ENCODE measurements around the gene MIPEP. TPM values are rescaled to one million over a fixed set of nuclear protein-coding genes. Genes with fewer than 3 reads are reported as not detected.
"Not testable (repeated sequence)": the region's sequence is repeated elsewhere in the genome, so short reads cannot be mapped to it uniquely, and the experiment has no call there.

The MIPEP gene
- polyA plus RNA-seq, 1 experiment = 12.4 TPM

GRCh38 chr13:23889615-23890607 is 711 bp upstream of the MIPEP start:
- peak; percentile 35 for TF ChIP-seq CTCF (IDR thresholded peaks at IDR 0.05; ENCODE audit: insufficient read depth, low read depth, low read length)
- no peak for DNase-seq (ENCODE audit: low read depth)
- Histone ChIP-seq H3K27me3 (ENCODE audit: control insufficient read depth, insufficient read depth, low read length) (no peaks in the 10 kb centered on the region), H3K36me3 (ENCODE audit: control insufficient read depth, insufficient read depth, low read length) (no peaks in the 10 kb centered on the region), H3K4me3 (ENCODE audit: low read depth, low read length) (peak overlapping the region; percentile 95)
- POLR2A ChIA-PET = no interaction called here
- CTCF ChIA-PET = interaction anchor here (0.6 to 2.2 kb wide), 17 partner anchors 11 to 804 kb away, joined by 3 to 12 read pairs (median 4); no protein-coding TSS in a partner anchor

GRCh38 chr13:23884361-23884760 is 4.8 kb downstream of the MIPEP start:
- DNase-seq (ENCODE audit: low read depth); H3K4me3 ChIP-seq (ENCODE audit: low read depth, low read length); CTCF ChIA-PET; H3K27me3 ChIP-seq (ENCODE audit: control insufficient read depth, insufficient read depth, low read length); POLR2A ChIA-PET; H3K36me3 ChIP-seq (ENCODE audit: control insufficient read depth, insufficient read depth, low read length): not testable (repeated sequence)

- no peaks in the 10 kb centered on the region for H3K27me3 ChIP-seq (ENCODE audit: control insufficient read depth, insufficient read depth, low read length)
- ChIA-PET POLR2A (no interaction called here), CTCF (no interaction called here)
- DNase-seq (ENCODE audit: low read depth) = no peak
- H3K36me3 ChIP-seq (ENCODE audit: control insufficient read depth, insufficient read depth, low read length) = no peaks in the 10 kb centered on the region; the same call in 1 of the 2 replicates
- TF ChIP-seq CTCF (IDR thresholded peaks at IDR 0.05; ENCODE audit: insufficient read depth, low read depth, low read length) = no peak
- H3K4me3 ChIP-seq (ENCODE audit: low read depth, low read length) = no peak overlapping the region
Measured at GRCh38 chr13:23883255-23883654, 5.9 kb downstream of the MIPEP start.

GRCh38 chr13:23881402-23881800 is 7.8 kb downstream of the MIPEP start:
- H3K27me3 ChIP-seq (ENCODE audit: control insufficient read depth, insufficient read depth, low read length); POLR2A ChIA-PET; H3K4me3 ChIP-seq (ENCODE audit: low read depth, low read length); CTCF ChIA-PET; DNase-seq (ENCODE audit: low read depth); H3K36me3 ChIP-seq (ENCODE audit: control insufficient read depth, insufficient read depth, low read length): not testable (repeated sequence)

- DNase-seq (ENCODE audit: low read depth); POLR2A ChIA-PET; H3K4me3 ChIP-seq (ENCODE audit: low read depth, low read length); CTCF ChIA-PET; H3K27me3 ChIP-seq (ENCODE audit: control insufficient read depth, insufficient read depth, low read length); H3K36me3 ChIP-seq (ENCODE audit: control insufficient read depth, insufficient read depth, low read length): not testable (repeated sequence)
Measured at GRCh38 chr13:23880493-23881401, 8.5 kb downstream of the MIPEP start.

- H3K4me3 ChIP-seq (ENCODE audit: low read depth, low read length) = no peak overlapping the region
- ChIA-PET POLR2A (no interaction called here), CTCF (interaction anchor here (1.0 to 1.4 kb wide), 2 partner anchors 12 to 408 kb away, joined by 3 read pairs; partner anchors contain the start of gene MIPEP)
- no peak for TF ChIP-seq CTCF (IDR thresholded peaks at IDR 0.05; ENCODE audit: insufficient read depth, low read depth, low read length)
- no peak for DNase-seq (ENCODE audit: low read depth)
- no peaks in the 10 kb centered on the region; the same call in 1 of the 2 replicates for H3K36me3 ChIP-seq (ENCODE audit: control insufficient read depth, insufficient read depth, low read length)
- no peaks in the 10 kb centered on the region for H3K27me3 ChIP-seq (ENCODE audit: control insufficient read depth, insufficient read depth, low read length)
Measured at GRCh38 chr13:23877286-23877685, 11.9 kb downstream of the MIPEP start.

Measured in BJ (cell line).